Measurements from ENCODE around the gene SMPD3. TPM values are rescaled to one million over a fixed set of nuclear protein-coding genes. Genes with fewer than 3 reads are reported as not detected.

Gene SMPD3
- total RNA-seq, 1 donor from 2014 or later, result not detected

- peaks cover 27% of the 10 kb centered on the region for H3K36me3 ChIP-seq (ENCODE audit: control insufficient read depth, insufficient read depth, low read length)
- H3K4me3 ChIP-seq (ENCODE audit: low read depth, low read length), result no peak overlapping the region
- H3K27me3 ChIP-seq (ENCODE audit: control insufficient read depth, insufficient read depth, low read length), result no peaks in the 10 kb centered on the region
- FAIRE-seq, result peak; percentile 28
- TF ChIP-seq CTCF (IDR thresholded peaks at IDR 0.05; ENCODE audit: insufficient read depth, low read length, severe bottlenecking), result no peak
- no peak for DNase-seq (ENCODE audit: low read depth)
These were observed 94.9 kb downstream of the SMPD3 start for GRCh38 chr16:68353366-68353765.

- Histone ChIP-seq H3K4me3 (ENCODE audit: low read depth, low read length) (no peak overlapping the region), H3K36me3 (ENCODE audit: control insufficient read depth, insufficient read depth, low read length) (peaks cover 26% of the 10 kb centered on the region), H3K27me3 (ENCODE audit: control insufficient read depth, insufficient read depth, low read length) (no peaks in the 10 kb centered on the region)
- no peak for TF ChIP-seq CTCF (IDR thresholded peaks at IDR 0.05; ENCODE audit: insufficient read depth, low read length, severe bottlenecking)
- DNase-seq (ENCODE audit: low read depth) (peak; percentile 65), FAIRE-seq (peak; percentile 91)
These were observed 96.3 kb downstream of the SMPD3 start for GRCh38 chr16:68351991-68352431.

- no peak for TF ChIP-seq CTCF (IDR thresholded peaks at IDR 0.05; ENCODE audit: insufficient read depth, low read length, severe bottlenecking)
- no peak for FAIRE-seq
- H3K36me3 ChIP-seq (ENCODE audit: control insufficient read depth, insufficient read depth, low read length), result peaks cover 24% of the 10 kb centered on the region
- no peak overlapping the region for H3K4me3 ChIP-seq (ENCODE audit: low read depth, low read length)
- no peak for DNase-seq (ENCODE audit: low read depth)
- H3K27me3 ChIP-seq (ENCODE audit: control insufficient read depth, insufficient read depth, low read length), result no peaks in the 10 kb centered on the region
These were observed 96.8 kb downstream of the SMPD3 start for GRCh38 chr16:68351463-68351862.

GRCh38 chr16:68350813-68351350 lies 97.4 kb downstream of the SMPD3 start:
- DNase-seq (ENCODE audit: low read depth) (no peak), FAIRE-seq (no peak)
- H3K36me3 ChIP-seq (ENCODE audit: control insufficient read depth, insufficient read depth, low read length), result peaks cover 24% of the 10 kb centered on the region
- H3K4me3 ChIP-seq (ENCODE audit: low read depth, low read length), result no peak overlapping the region
- TF ChIP-seq CTCF (IDR thresholded peaks at IDR 0.05; ENCODE audit: insufficient read depth, low read length, severe bottlenecking), result no peak
- H3K27me3 ChIP-seq (ENCODE audit: control insufficient read depth, insufficient read depth, low read length), result no peaks in the 10 kb centered on the region

GRCh38 chr16:68349838-68350410 lies 98.4 kb downstream of the SMPD3 start:
- no peak for TF ChIP-seq CTCF (IDR thresholded peaks at IDR 0.05; ENCODE audit: insufficient read depth, low read length, severe bottlenecking)
- DNase-seq (ENCODE audit: low read depth) (no peak), FAIRE-seq (peak; percentile 64)
- Histone ChIP-seq H3K4me3 (ENCODE audit: low read depth, low read length) (no peak overlapping the region), H3K36me3 (ENCODE audit: control insufficient read depth, insufficient read depth, low read length) (peaks cover 30% of the 10 kb centered on the region), H3K27me3 (ENCODE audit: control insufficient read depth, insufficient read depth, low read length) (no peaks in the 10 kb centered on the region)

Data from bronchial epithelial cell (primary cell).